ENCODE results near the gene SALL4. TPM values are rescaled to one million over a fixed set of nuclear protein-coding genes. Genes with fewer than 3 reads are reported as not detected.

The SALL4 gene
- polyA plus RNA-seq, 1 of the 3 experiments (the other 2 are of a cell fraction): 0.82 TPM

GRCh38 chr20:51812861-51813260, 10.5 kb upstream of the SALL4 start:
- no peak for DNase-seq
- POLR2A ChIA-PET: no interaction called here

More at GRCh38 chr20:51812861-51813260, 10.5 kb upstream of the SALL4 start:
- Histone ChIP-seq H3K4me3 (ENCODE audit: low read depth in 2 of 2, low read length in 1 of 2) (no peak overlapping the region), H3K9ac (no peak overlapping the region), H3K4me1 (ENCODE audit: control insufficient read depth in 1 of 2, insufficient read depth in 2 of 2, low read depth in 1 of 2, low read length in 1 of 2) (no peaks in the 10 kb centered on the region), H3F3A (replicated peaks; ENCODE audit: insufficient read depth) (no peaks in the 10 kb centered on the region), H3K9me2 (no peaks in the 10 kb centered on the region), H3K27ac (ENCODE audit: low read depth in 2 of 2, low read length in 1 of 2) (no peak overlapping the region), H2AFZ (ENCODE audit: low read depth) (no peak overlapping the region), H3K79me2 (ENCODE audit: insufficient read depth) (no peaks in the 10 kb centered on the region), H3K36me3 (replicated peaks in 1 of 2; ENCODE audit: control insufficient read depth in 1 of 2, insufficient read depth in 2 of 2, low read length in 1 of 2) (no peaks in the 10 kb centered on the region), H4K20me1 (ENCODE audit: insufficient read depth) (no peaks in the 10 kb centered on the region), H3K9me3 (no peaks in the 10 kb centered on the region), H3K27me3 (ENCODE audit: insufficient read depth) (no peaks in the 10 kb centered on the region), H3K4me2 (no peak overlapping the region)
- WGBS (ENCODE audit: low lambda C conversion rate): 78% methylated on average over 4 of the region's 4 CpGs
- no peak for TF ChIP-seq USF2 (IDR thresholded peaks at IDR 0.05; ENCODE audit: borderline replicate concordance, low read depth, low read length)
- no peak for TF ChIP-seq EP300 (IDR thresholded peaks at IDR 0.05; ENCODE audit: borderline replicate concordance in 1 of 2, low read depth in 1 of 2, low read length in 1 of 2)
- TF ChIP-seq NFIC (IDR thresholded peaks at IDR 0.05; ENCODE audit: borderline replicate concordance): no peak
- TF ChIP-seq MAX (IDR thresholded peaks at IDR 0.05; ENCODE audit: low read depth): no peak
- TF ChIP-seq TEAD4 (IDR thresholded peaks at IDR 0.05; ENCODE audit: borderline replicate concordance, insufficient read depth): no peak
- TF ChIP-seq USF1 (IDR thresholded peaks at IDR 0.05; ENCODE audit: borderline replicate concordance, low read depth): no peak
- TF ChIP-seq FOSL2 (IDR thresholded peaks at IDR 0.05; ENCODE audit: borderline replicate concordance, low read depth): no peak
- no peak for TF ChIP-seq RAD21 (IDR thresholded peaks at IDR 0.05; ENCODE audit: low read length)
- TF ChIP-seq NRF1 (IDR thresholded peaks at IDR 0.05; ENCODE audit: low read depth, low read length): no peak
- no peak for TF ChIP-seq YY1 (IDR thresholded peaks at IDR 0.05; ENCODE audit: low read depth)
- no peak for TF ChIP-seq POLR2AphosphoS5 (IDR thresholded peaks at IDR 0.05; ENCODE audit: low read depth, low read length)
- TF ChIP-seq REST (IDR thresholded peaks at IDR 0.05; ENCODE audit: low read depth, low read length): no peak
- TF ChIP-seq SMC3 (IDR thresholded peaks at IDR 0.05; ENCODE audit: low read depth, low read length): no peak
- TF ChIP-seq TCF12 (IDR thresholded peaks at IDR 0.05): no peak
- no peak for TF ChIP-seq SIN3A (IDR thresholded peaks at IDR 0.05; ENCODE audit: borderline replicate concordance, low read depth, low read length)
- CTCF ChIA-PET: interaction anchor here (1.1 kb wide), 1 partner anchor 13 kb away, joined by 5 read pairs; no protein-coding TSS in a partner anchor
